IPS-NIHi7 (cell line): ENCODE results near the gene IL6R.
"Not testable (repeated sequence)": the region's sequence is repeated elsewhere in the genome, so short reads cannot be mapped to it uniquely, and the experiment has no call there.

Source experiments
- DNase-seq: peaks from one replicate; pipeline ENCODE4 v3.0.0; 2012; ENCODE audit warnings: mixed read lengths; ENCODE audit errors: extremely low spot score

Gene IL6R

GRCh38 chr1:154406886-154407197 lies 1.7 kb downstream of the IL6R start:
- DNase-seq: no peak

- DNase-seq: no peak
Measured at GRCh38 chr1:154407198-154408091, 2.3 kb downstream of the IL6R start.

GRCh38 chr1:154408174-154408777 lies 3.1 kb downstream of the IL6R start:
- no peak for DNase-seq

- no peak for DNase-seq
Measured at GRCh38 chr1:154410185-154410827, 5.2 kb downstream of the IL6R start.

- no peak for DNase-seq
Measured at GRCh38 chr1:154411525-154411924, 6.4 kb downstream of the IL6R start.

GRCh38 chr1:154413177-154413783 lies 8.1 kb downstream of the IL6R start:
- no peak for DNase-seq

- no peak for DNase-seq
Measured at GRCh38 chr1:154414606-154415005, 9.5 kb downstream of the IL6R start.

- no peak for DNase-seq
Measured at GRCh38 chr1:154416471-154417337, 11.6 kb downstream of the IL6R start.

GRCh38 chr1:154417338-154417608 lies 12.1 kb downstream of the IL6R start:
- no peak for DNase-seq

GRCh38 chr1:154418062-154418921 lies 13.1 kb downstream of the IL6R start:
- no peak for DNase-seq

- DNase-seq: no peak
Measured at GRCh38 chr1:154418923-154419619, 13.9 kb downstream of the IL6R start.

GRCh38 chr1:154419620-154420571 lies 14.8 kb downstream of the IL6R start:
- DNase-seq: no peak

- DNase-seq: no peak
Measured at GRCh38 chr1:154420961-154421924, 16.1 kb downstream of the IL6R start.

GRCh38 chr1:154422049-154422448 lies 16.9 kb downstream of the IL6R start:
- not testable (repeated sequence) for DNase-seq

GRCh38 chr1:154422521-154422920 lies 17.4 kb downstream of the IL6R start:
- DNase-seq: no peak

- no peak for DNase-seq
Measured at GRCh38 chr1:154423304-154423987, 18.3 kb downstream of the IL6R start.

GRCh38 chr1:154423988-154424326 lies 18.8 kb downstream of the IL6R start:
- DNase-seq: no peak
